Measurements from ENCODE around the gene GNG12.

DNA sequence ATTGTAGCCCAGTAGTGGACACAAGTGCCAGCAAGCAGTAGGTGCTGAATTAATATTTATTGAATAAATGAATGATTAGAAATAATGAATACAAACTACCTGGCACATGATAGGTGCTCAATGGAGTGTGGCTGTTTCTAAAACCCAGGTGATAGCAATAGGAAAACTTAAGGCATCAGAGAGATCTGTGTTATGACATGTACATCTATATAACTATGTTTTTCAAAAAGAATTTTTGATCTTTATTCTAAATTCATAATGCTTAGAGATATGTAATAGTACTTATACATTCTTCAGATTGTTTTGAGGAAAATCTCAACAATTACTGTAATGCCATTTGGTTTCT lies 143.3 kb downstream of the GNG12 start:
- TF ChIP-seq, protein P1, sequence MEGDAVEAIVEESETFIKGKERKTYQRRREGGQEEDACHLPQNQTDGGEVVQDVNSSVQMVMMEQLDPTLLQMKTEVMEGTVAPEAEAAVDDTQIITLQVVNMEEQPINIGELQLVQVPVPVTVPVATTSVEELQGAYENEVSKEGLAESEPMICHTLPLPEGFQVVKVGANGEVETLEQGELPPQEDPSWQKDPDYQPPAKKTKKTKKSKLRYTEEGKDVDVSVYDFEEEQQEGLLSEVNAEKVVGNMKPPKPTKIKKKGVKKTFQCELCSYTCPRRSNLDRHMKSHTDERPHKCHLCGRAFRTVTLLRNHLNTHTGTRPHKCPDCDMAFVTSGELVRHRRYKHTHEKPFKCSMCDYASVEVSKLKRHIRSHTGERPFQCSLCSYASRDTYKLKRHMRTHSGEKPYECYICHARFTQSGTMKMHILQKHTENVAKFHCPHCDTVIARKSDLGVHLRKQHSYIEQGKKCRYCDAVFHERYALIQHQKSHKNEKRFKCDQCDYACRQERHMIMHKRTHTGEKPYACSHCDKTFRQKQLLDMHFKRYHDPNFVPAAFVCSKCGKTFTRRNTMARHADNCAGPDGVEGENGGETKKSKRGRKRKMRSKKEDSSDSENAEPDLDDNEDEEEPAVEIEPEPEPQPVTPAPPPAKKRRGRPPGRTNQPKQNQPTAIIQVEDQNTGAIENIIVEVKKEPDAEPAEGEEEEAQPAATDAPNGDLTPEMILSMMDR (conservative IDR thresholded peaks at IDR 0.05 in 1 of 2, IDR thresholded peaks at IDR 0.05 in 1 of 2; ENCODE audit: extremely low read depth in 1 of 2, insufficient read depth in 1 of 2, low read depth in 1 of 2, low read length in 2 of 2): no peak
- no peak for TF ChIP-seq EZH2 (IDR thresholded peaks at IDR 0.05; ENCODE audit: borderline replicate concordance, low read length)
